Sigmoid colon (tissue), 4 donors: ENCODE measurements around the gene PDE6C.

Experiments used
- CTCF ChIP-seq, 4 experiments: fragments of 450-650 bp in 3 of 4; fragments of 200-600 bp in 1 of 4; IDR thresholded peaks; one replicate each; pipeline ENCODE4 v1.5.1; 2016 to 2019; ENCODE audit warnings: antibody characterized with exemption in 4 of 4, mild to moderate bottlenecking in 3 of 4, moderate library complexity in 2 of 4
- EP300 ChIP-seq, 4 donors: sonication (generic); formaldehyde crosslinking; IDR thresholded peaks; one replicate each; pipeline ENCODE4 v1.6.1; 2017; ENCODE audit warnings: antibody characterized with exemption in 4 of 4
- POLR2A ChIP-seq, 2 donors: fragments of 450-650 bp; IDR thresholded peaks; one replicate each; pipeline ENCODE4 v1.6.1; 2016; ENCODE audit warnings: antibody characterized with exemption in 2 of 2, mild to moderate bottlenecking in 2 of 2, moderate library complexity in 2 of 2
- POLR2AphosphoS5 ChIP-seq, 4 donors: sonication (generic); formaldehyde crosslinking; IDR thresholded peaks; one replicate each; pipeline ENCODE4 v1.6.1; 2017; ENCODE audit warnings: antibody characterized with exemption in 4 of 4

DNA sequence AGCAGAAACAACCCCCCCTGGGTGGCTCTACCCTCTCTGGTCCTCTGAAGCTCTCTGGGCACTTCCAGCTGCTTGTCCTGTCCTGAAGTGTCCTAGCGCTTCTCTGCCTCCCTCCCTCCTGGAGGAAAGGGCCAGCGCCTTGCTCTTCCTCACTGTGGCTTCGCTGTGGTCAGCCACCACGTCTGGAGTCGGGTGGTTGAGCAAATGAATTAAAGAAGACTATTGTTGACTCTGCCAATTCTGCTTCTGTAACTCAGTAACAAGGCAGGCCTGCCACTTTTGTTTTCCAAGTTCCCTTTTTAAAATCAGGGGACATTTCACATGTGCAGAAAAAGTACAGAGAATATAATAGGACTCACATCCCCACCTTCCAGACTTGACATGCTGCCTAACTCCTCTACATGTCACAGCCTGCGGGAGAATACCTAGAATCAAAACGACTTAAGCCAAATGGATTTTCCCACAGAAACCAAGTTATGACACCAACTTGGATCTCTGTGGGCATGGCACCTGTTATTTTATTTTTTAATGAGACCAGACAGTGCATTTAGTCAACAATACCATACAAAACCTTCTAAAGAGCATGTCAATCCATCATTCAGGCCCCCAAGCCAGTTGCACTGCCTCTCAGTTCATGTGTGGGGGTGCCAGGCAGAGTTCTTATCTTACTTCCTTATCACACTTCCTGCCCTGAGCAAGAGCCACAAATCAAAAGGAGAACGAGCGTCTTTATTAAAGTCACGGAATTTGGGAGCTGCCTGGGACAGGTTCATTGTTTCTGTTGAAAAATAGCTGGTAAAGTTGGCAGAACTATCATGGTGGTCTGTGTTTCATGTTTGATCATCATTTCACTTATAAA lies 39.1 kb upstream of the PDE6C start:
- TF ChIP-seq POLR2AphosphoS5 (IDR thresholded peaks at IDR 0.05) (no peak), CTCF (IDR thresholded peaks at IDR 0.05) (no peak), EP300 (IDR thresholded peaks at IDR 0.05) (no peak), POLR2A (IDR thresholded peaks at IDR 0.05) (no peak)
